ENCODE data around the gene PARD3B.

Gene PARD3B

GRCh38 chr2:205232086-205232485 lies 686.8 kb downstream of the PARD3B start:
- no peak for DNase-seq

- DNase-seq, result no peak
These were observed 690.2 kb downstream of the PARD3B start for GRCh38 chr2:205235434-205235833.

GRCh38 chr2:205237524-205237923 lies 692.2 kb downstream of the PARD3B start:
- no peak for DNase-seq

- no peak for DNase-seq
These were observed 699.7 kb downstream of the PARD3B start for GRCh38 chr2:205245001-205245400.

- no peak for DNase-seq
These were observed 700.4 kb downstream of the PARD3B start for GRCh38 chr2:205245652-205246051.

- DNase-seq, result no peak
These were observed 713.8 kb downstream of the PARD3B start for GRCh38 chr2:205259121-205259520.

GRCh38 chr2:205261516-205262020 lies 716.3 kb downstream of the PARD3B start:
- DNase-seq, result no peak

GRCh38 chr2:205267323-205267722 lies 722.0 kb downstream of the PARD3B start:
- DNase-seq, result no peak

- DNase-seq, result no peak
These were observed 725.4 kb downstream of the PARD3B start for GRCh38 chr2:205270689-205271088.

- DNase-seq, result no peak
These were observed 727.9 kb downstream of the PARD3B start for GRCh38 chr2:205273148-205273547.

- no peak for DNase-seq
These were observed 728.4 kb downstream of the PARD3B start for GRCh38 chr2:205273627-205274026.

GRCh38 chr2:205274801-205275200 lies 729.5 kb downstream of the PARD3B start:
- no peak for DNase-seq

- DNase-seq, result no peak
These were observed 731.0 kb downstream of the PARD3B start for GRCh38 chr2:205276116-205276777.

GRCh38 chr2:205280596-205281236 lies 735.4 kb downstream of the PARD3B start:
- no peak for DNase-seq

- DNase-seq, result no peak
These were observed 738.5 kb downstream of the PARD3B start for GRCh38 chr2:205283736-205284270.

- DNase-seq, result no peak
These were observed 739.1 kb downstream of the PARD3B start for GRCh38 chr2:205284334-205284733.

- no peak for DNase-seq
These were observed 742.0 kb downstream of the PARD3B start for GRCh38 chr2:205287316-205287715.

- no peak for DNase-seq
These were observed 743.4 kb downstream of the PARD3B start for GRCh38 chr2:205288686-205289085.

GRCh38 chr2:205290299-205290698 lies 745.0 kb downstream of the PARD3B start:
- no peak for DNase-seq

GRCh38 chr2:205292665-205293295 lies 747.5 kb downstream of the PARD3B start:
- DNase-seq, result no peak

GRCh38 chr2:205293559-205293958 lies 748.3 kb downstream of the PARD3B start:
- DNase-seq, result no peak

GRCh38 chr2:205296959-205297358 lies 751.7 kb downstream of the PARD3B start:
- no peak for DNase-seq

- no peak for DNase-seq
These were observed 752.1 kb downstream of the PARD3B start for GRCh38 chr2:205297368-205297767.

GRCh38 chr2:205297846-205298245 lies 752.6 kb downstream of the PARD3B start:
- DNase-seq, result no peak

Data from NCI-H1694 treated with DMSO at 0.1 percent for 48 hours (cell line).